Measurements from ENCODE around the gene CLSTN3. TPM values are rescaled to one million over a fixed set of nuclear protein-coding genes. Genes with fewer than 3 reads are reported as not detected.

CLSTN3 gene
- total and polyA plus RNA-seq, 10 of the 15 experiments (the other 5 are each of a cell fraction or from before 2014, with no cell fraction given) = 0.09 to 35.9 (median 11.3) TPM

- TF ChIP-seq CUX1 (IDR thresholded peaks at IDR 0.05; ENCODE audit: insufficient replicate concordance, low read depth, low read length) = no peak
- no peak for TF ChIP-seq STAT3 (IDR thresholded peaks at IDR 0.05; ENCODE audit: low read depth, low read length)
- TF ChIP-seq ZNF687 (IDR thresholded peaks at IDR 0.05) = peak; percentile 53
- TF ChIP-seq CREM (IDR thresholded peaks at IDR 0.05; ENCODE audit: low read depth) = peak; percentile 22; the same call in 1 of the 2 replicates
- peak; percentile 61; the same call in 1 of the 2 replicates for TF ChIP-seq PAX5 (IDR thresholded peaks at IDR 0.05; ENCODE audit: borderline replicate concordance, low read depth, low read length)
- no peak; the same call in 1 of the 2 replicates for TF ChIP-seq RELB (IDR thresholded peaks at IDR 0.05; ENCODE audit: low read depth)
- TF ChIP-seq ZBTB33 (IDR thresholded peaks at IDR 0.05) = no peak
- no peak for TF ChIP-seq CHD1 (IDR thresholded peaks at IDR 0.05; ENCODE audit: low read depth, low read length)
- no peak for TF ChIP-seq IRF3 (IDR thresholded peaks at IDR 0.05)
- TF ChIP-seq STAT1 (conservative IDR thresholded peaks at IDR 0.05) = no peak
- peak; percentile 87; the same call in 1 of the 2 replicates for TF ChIP-seq HDGF (IDR thresholded peaks at IDR 0.05)
- TF ChIP-seq PKNOX1 (IDR thresholded peaks at IDR 0.05) = no peak
- 0 out of 2 replicates have a peak, but pooled peaks have one; percentile 12 for TF ChIP-seq NRF1 (conservative IDR thresholded peaks at IDR 0.05; ENCODE audit: low read depth, low read length)
Measured at GRCh38 chr12:7108003-7108795, 22.0 kb upstream of the CLSTN3 start (continued).
